Fibroblast of peridontal ligament (primary cell): Measurements from ENCODE around the gene GLYATL1.

ENCODE experiments used
- DNase-seq: peaks from one replicate; pipeline ENCODE4 v3.0.0-alpha.2; 2010; ENCODE audit errors: extremely low read depth

The GLYATL1 gene

GRCh38 chr11:58939277-58939676 lies at the start of gene GLYATL1:
Gene GLYATL1 (plus strand): TSS chr11:58939488. CDS start chr11:58947088, 7,600 bp downstream.
- DNase-seq = no peak

- no peak for DNase-seq
Measured at GRCh38 chr11:58893899-58894298, 45.4 kb upstream of the GLYATL1 start.

- peak; percentile 70 for DNase-seq
Measured at GRCh38 chr11:58898106-58898505, 41.2 kb upstream of the GLYATL1 start.

GRCh38 chr11:58900479-58901420 lies 38.5 kb upstream of the GLYATL1 start:
- DNase-seq = peak; percentile 65

- no peak for DNase-seq
Measured at GRCh38 chr11:58902881-58903280, 36.4 kb upstream of the GLYATL1 start.

GRCh38 chr11:58905011-58905720 lies 34.1 kb upstream of the GLYATL1 start:
- peak; percentile 57 for DNase-seq

GRCh38 chr11:58905721-58906547 lies 33.4 kb upstream of the GLYATL1 start:
- peak; percentile 93 for DNase-seq

GRCh38 chr11:58907780-58908179 lies 31.5 kb upstream of the GLYATL1 start:
- DNase-seq = no peak

- no peak for DNase-seq
Measured at GRCh38 chr11:58912124-58912523, 27.2 kb upstream of the GLYATL1 start.

- DNase-seq = no peak
Measured at GRCh38 chr11:58913685-58914084, 25.6 kb upstream of the GLYATL1 start.

GRCh38 chr11:58914821-58915543 lies 24.3 kb upstream of the GLYATL1 start:
- DNase-seq = no peak

GRCh38 chr11:58916637-58917036 lies 22.7 kb upstream of the GLYATL1 start:
- no peak for DNase-seq

GRCh38 chr11:58917159-58917783 lies 22.0 kb upstream of the GLYATL1 start:
- DNase-seq = no peak

- no peak for DNase-seq
Measured at GRCh38 chr11:58919561-58919960, 19.7 kb upstream of the GLYATL1 start.

GRCh38 chr11:58919980-58920379 lies 19.3 kb upstream of the GLYATL1 start:
- no peak for DNase-seq

GRCh38 chr11:58921778-58922390 lies 17.4 kb upstream of the GLYATL1 start:
- DNase-seq = no peak

GRCh38 chr11:58922479-58922878 lies 16.8 kb upstream of the GLYATL1 start:
- DNase-seq = no peak

GRCh38 chr11:58923300-58923788 lies 15.9 kb upstream of the GLYATL1 start:
- peak; percentile 49 for DNase-seq

- no peak for DNase-seq
Measured at GRCh38 chr11:58924230-58924629, 15.1 kb upstream of the GLYATL1 start.

- DNase-seq = peak; percentile 58
Measured at GRCh38 chr11:58926251-58926650, 13.0 kb upstream of the GLYATL1 start.
